ENCODE results near the gene PCLO. TPM values are rescaled to one million over a fixed set of nuclear protein-coding genes. Genes with fewer than 3 reads are reported as not detected.

Gene PCLO
- total and polyA plus RNA-seq, 2 of the 4 experiments (the other 2 are of a cell fraction), result under 0.01 to 0.05 TPM

GRCh38 chr7:82985144-82985802 is 177.4 kb downstream of the PCLO start:
- in situ Hi-C loops (cut with MboI; ENCODE audit: low sequenced_read_pairs), result no loop called here
- Histone ChIP-seq H3K9me3 (ENCODE audit: control insufficient read depth, insufficient read depth, low read length) (no peaks in the 10 kb centered on the region), H2BK120ac (ENCODE audit: low read depth, low read length) (no peak overlapping the region)

More at GRCh38 chr7:82985144-82985802, 177.4 kb downstream of the PCLO start:
- WGBS, 2 experiments (ENCODE audit: extremely low coverage in 2 of 2, insufficient read length in 1 of 2), result no CpG with 5 or more reads among the region's 2 CpGs
- Histone ChIP-seq H3K56ac (ENCODE audit: extremely low read depth, insufficient read depth, low read length) (no peak overlapping the region), H4K8ac (ENCODE audit: low read depth in 2 of 2, low read length in 2 of 2) (no peak overlapping the region), H3K27me3 (ENCODE audit: control insufficient read depth, insufficient read depth, low read length) (no peaks in the 10 kb centered on the region), H2BK20ac (ENCODE audit: low read depth, low read length) (no peak overlapping the region), H3K4me1 (ENCODE audit: control insufficient read depth, insufficient read depth, low read length) (no peaks in the 10 kb centered on the region), H3K23ac (ENCODE audit: low read depth, low read length) (no peak overlapping the region), H2AK9ac (replicated peaks; ENCODE audit: low read depth, low read length, poor library complexity) (no peak overlapping the region), H3K4me2 (ENCODE audit: low read depth, low read length) (no peak overlapping the region), H3K4me3 (ENCODE audit: insufficient read depth, low read depth, low read length) (no peak overlapping the region), H3K36me3 (ENCODE audit: control insufficient read depth, insufficient read depth, low read length) (no peaks in the 10 kb centered on the region), H3K79me1 (ENCODE audit: low read depth in 1 of 2, low read length in 2 of 2) (no peaks in the 10 kb centered on the region), H3K9ac (ENCODE audit: low read depth, low read length) (no peak overlapping the region), H3K4ac (ENCODE audit: low read depth, low read length) (no peak overlapping the region), H2AK5ac (ENCODE audit: low read depth, low read length) (no peak overlapping the region), H2AFZ (replicated peaks; ENCODE audit: low read length, poor library complexity) (no peak overlapping the region), H2BK15ac (ENCODE audit: low read depth, low read length) (no peak overlapping the region), H3K9me1 (ENCODE audit: insufficient read depth, low read length) (no peaks in the 10 kb centered on the region), H4K5ac (ENCODE audit: low read depth, low read length) (no peak overlapping the region), H3K27ac (ENCODE audit: insufficient read depth, low read length) (no peak overlapping the region), H3K18ac (ENCODE audit: low read depth, low read length) (no peak overlapping the region), H3K14ac (replicated peaks; ENCODE audit: low read depth, low read length) (no peak overlapping the region), H4K91ac (ENCODE audit: insufficient read depth, low read depth, low read length) (no peak overlapping the region), H4K20me1 (ENCODE audit: insufficient read depth, low read length) (no peaks in the 10 kb centered on the region), H2BK5ac (ENCODE audit: low read depth, low read length, poor library complexity, severe bottlenecking) (no peak overlapping the region)
- ATAC-seq (ENCODE audit: low read depth), result no peak
- BruUV-seq (replicated peaks), result no TSS peak
- ChIA-PET POLR2A (ENCODE audit: unreplicated experiment) (no interaction called here), CTCF (interaction anchor here (0.5 kb wide), 1 partner anchor 66 kb away, joined by 3 read pairs; no protein-coding TSS in a partner anchor)
- no peak for TF ChIP-seq BHLHE40 (IDR thresholded peaks at IDR 0.05; ENCODE audit: low read depth, low read length)
- TF ChIP-seq POLR2A (IDR thresholded peaks at IDR 0.05; ENCODE audit: low read depth, low read length), result no peak
- TF ChIP-seq RFX5 (IDR thresholded peaks at IDR 0.05; ENCODE audit: low read depth, low read length), result no peak
- no peak for TF ChIP-seq SMC3 (IDR thresholded peaks at IDR 0.05; ENCODE audit: low read depth, low read length)
- no peak for TF ChIP-seq FOS (IDR thresholded peaks at IDR 0.05; ENCODE audit: low read depth, low read length)
- TF ChIP-seq RCOR1 (IDR thresholded peaks at IDR 0.05; ENCODE audit: insufficient replicate concordance, low read length), result no peak
- TF ChIP-seq CHD1 (IDR thresholded peaks at IDR 0.05; ENCODE audit: low read depth, low read length), result no peak
- no peak for TF ChIP-seq CTCF (conservative IDR thresholded peaks at IDR 0.05; ENCODE audit: low read depth, low read length)
- TF ChIP-seq NFE2L2 (IDR thresholded peaks at IDR 0.05; ENCODE audit: low read depth, low read length), result no peak
- no peak for TF ChIP-seq MAZ (IDR thresholded peaks at IDR 0.05; ENCODE audit: borderline replicate concordance, low read depth, low read length)
- no peak for TF ChIP-seq CEBPB (IDR thresholded peaks at IDR 0.05; ENCODE audit: low read depth, low read length)
- TF ChIP-seq MAFK (IDR thresholded peaks at IDR 0.05; ENCODE audit: low read depth, low read length), result no peak
- intact Hi-C loops (cut with micrococcal nuclease), result no loop called here
- no peak for DNase-seq
- dilution Hi-C loops (cut with HindIII; ENCODE audit: low sequenced_read_pairs, unreplicated experiment), result no loop called here
